Breast epithelium (tissue), 3 donors: Measurements from ENCODE around the gene RETSAT.

ENCODE experiments used
- POLR2A ChIP-seq: fragments of 450-650 bp; IDR thresholded peaks from one replicate; pipeline ENCODE4 v1.6.1; 2016; ENCODE audit warnings: antibody characterized with exemption, mild to moderate bottlenecking, moderate library complexity
- TF ChIP-seq, protein P1 (sequence below), 3 donors: fragments of 450-650 bp; IDR thresholded peaks; one replicate each; pipeline ENCODE4 v1.5.1; 2016 to 2017; ENCODE audit warnings: antibody characterized with exemption in 3 of 3, mild to moderate bottlenecking in 3 of 3, moderate library complexity in 3 of 3

DNA sequence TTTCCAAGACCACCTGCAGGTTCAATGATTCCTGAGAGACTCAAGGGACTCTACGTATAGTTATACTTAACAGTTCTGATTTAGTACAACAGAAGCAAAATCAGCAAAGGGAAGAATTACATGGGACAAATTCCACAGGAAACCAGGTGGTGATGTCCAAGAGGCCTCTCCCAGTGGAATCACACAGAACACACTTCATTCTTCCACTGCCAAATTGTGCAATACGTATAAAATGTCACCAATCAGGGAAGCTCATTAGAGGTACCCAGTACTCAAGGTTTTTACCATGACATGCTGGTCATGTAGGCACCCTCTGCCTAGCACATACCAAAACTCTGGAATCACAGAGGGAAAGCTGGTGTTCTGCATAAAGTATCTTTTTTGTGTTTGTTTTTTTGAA lies 33.4 kb upstream of the RETSAT start:
- no peak for TF ChIP-seq POLR2A
- TF ChIP-seq, protein P1, sequence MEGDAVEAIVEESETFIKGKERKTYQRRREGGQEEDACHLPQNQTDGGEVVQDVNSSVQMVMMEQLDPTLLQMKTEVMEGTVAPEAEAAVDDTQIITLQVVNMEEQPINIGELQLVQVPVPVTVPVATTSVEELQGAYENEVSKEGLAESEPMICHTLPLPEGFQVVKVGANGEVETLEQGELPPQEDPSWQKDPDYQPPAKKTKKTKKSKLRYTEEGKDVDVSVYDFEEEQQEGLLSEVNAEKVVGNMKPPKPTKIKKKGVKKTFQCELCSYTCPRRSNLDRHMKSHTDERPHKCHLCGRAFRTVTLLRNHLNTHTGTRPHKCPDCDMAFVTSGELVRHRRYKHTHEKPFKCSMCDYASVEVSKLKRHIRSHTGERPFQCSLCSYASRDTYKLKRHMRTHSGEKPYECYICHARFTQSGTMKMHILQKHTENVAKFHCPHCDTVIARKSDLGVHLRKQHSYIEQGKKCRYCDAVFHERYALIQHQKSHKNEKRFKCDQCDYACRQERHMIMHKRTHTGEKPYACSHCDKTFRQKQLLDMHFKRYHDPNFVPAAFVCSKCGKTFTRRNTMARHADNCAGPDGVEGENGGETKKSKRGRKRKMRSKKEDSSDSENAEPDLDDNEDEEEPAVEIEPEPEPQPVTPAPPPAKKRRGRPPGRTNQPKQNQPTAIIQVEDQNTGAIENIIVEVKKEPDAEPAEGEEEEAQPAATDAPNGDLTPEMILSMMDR (IDR thresholded peaks at IDR 0.05): no peak
